PFSK-1 (cell line): ENCODE data around the gene AUTS2.

Source experiments
- FOXP2 ChIP-seq: optimal IDR thresholded peaks from 2 replicates; pipeline ENCODE3; 2011; ENCODE audit warnings: borderline replicate concordance, control low read depth, inconsistent platforms; ENCODE audit not compliant: insufficient read depth; ENCODE audit errors: extremely low read length, extremely low read depth
- POLR2AphosphoS5 ChIP-seq: IDR thresholded peaks from 2 replicates; pipeline ENCODE4 v1.6.1; 2012; ENCODE audit warnings: low read depth, mild to moderate bottlenecking, control low read depth, low read length, moderate library complexity
- REST ChIP-seq, 2 experiments: IDR thresholded peaks; 2 replicates each; pipeline versions ENCODE4 v1.6.1 to v1.8.0; 2011 to 2012; ENCODE audit warnings: low read depth in 2 of 2, low read length in 2 of 2, control low read depth in 1 of 2, inconsistent platforms in 1 of 2, mild to moderate bottlenecking in 1 of 2, moderate library complexity in 1 of 2; ENCODE audit not compliant: insufficient read depth in 1 of 2
- SIN3A ChIP-seq: IDR thresholded peaks from 2 replicates; pipeline ENCODE4 v1.6.1; 2012; ENCODE audit warnings: mild to moderate bottlenecking, low read length, moderate library complexity, borderline replicate concordance; ENCODE audit not compliant: insufficient read depth
- TAF1 ChIP-seq: IDR thresholded peaks from 2 replicates; pipeline ENCODE4 v1.6.1; 2012; ENCODE audit warnings: low read length, control low read depth, borderline replicate concordance; ENCODE audit not compliant: insufficient read depth

The AUTS2 gene

GRCh38 chr7:69635555-69636185, 37.4 kb downstream of the AUTS2 start:
- TF ChIP-seq POLR2AphosphoS5: no peak
- no peak for TF ChIP-seq FOXP2

GRCh38 chr7:69638674-69639073, 40.4 kb downstream of the AUTS2 start:
- TF ChIP-seq POLR2AphosphoS5: no peak
- no peak for TF ChIP-seq FOXP2
- TF ChIP-seq SIN3A: no peak
- TF ChIP-seq REST (IDR thresholded peaks at IDR 0.05; ENCODE audit: insufficient read depth in 1 of 2, low read depth in 2 of 2, low read length in 2 of 2): no peak
- TF ChIP-seq TAF1: no peak

- no peak for TF ChIP-seq REST (IDR thresholded peaks at IDR 0.05; ENCODE audit: insufficient read depth in 1 of 2, low read depth in 2 of 2, low read length in 2 of 2)
- TF ChIP-seq FOXP2: no peak
- no peak for TF ChIP-seq POLR2AphosphoS5
- no peak for TF ChIP-seq TAF1
- TF ChIP-seq SIN3A: no peak
Observed at GRCh38 chr7:69640216-69640615, 41.9 kb downstream of the AUTS2 start.

- TF ChIP-seq SIN3A: no peak
- no peak for TF ChIP-seq REST (IDR thresholded peaks at IDR 0.05; ENCODE audit: insufficient read depth in 1 of 2, low read depth in 2 of 2, low read length in 2 of 2)
- no peak for TF ChIP-seq FOXP2
Observed at GRCh38 chr7:69640925-69641594, 42.8 kb downstream of the AUTS2 start.

GRCh38 chr7:69643265-69643664, 45.0 kb downstream of the AUTS2 start:
- TF ChIP-seq FOXP2 (no peak), TAF1 (no peak), REST (IDR thresholded peaks at IDR 0.05; ENCODE audit: insufficient read depth in 1 of 2, low read depth in 2 of 2, low read length in 2 of 2) (no peak), SIN3A (no peak), POLR2AphosphoS5 (no peak)
